T-helper 2 cell (primary cell): ENCODE measurements around the gene CFAP90.
A peak's percentile ranks its signal among the peaks of the same experiment; 100 is the strongest.

Experiments
- DNase-seq, 5 experiments: peaks; one replicate each; pipeline versions ENCODE4 v3.0.0 to v3.0.0-alpha.2; 2012 to 2022

Gene CFAP90

DNA sequence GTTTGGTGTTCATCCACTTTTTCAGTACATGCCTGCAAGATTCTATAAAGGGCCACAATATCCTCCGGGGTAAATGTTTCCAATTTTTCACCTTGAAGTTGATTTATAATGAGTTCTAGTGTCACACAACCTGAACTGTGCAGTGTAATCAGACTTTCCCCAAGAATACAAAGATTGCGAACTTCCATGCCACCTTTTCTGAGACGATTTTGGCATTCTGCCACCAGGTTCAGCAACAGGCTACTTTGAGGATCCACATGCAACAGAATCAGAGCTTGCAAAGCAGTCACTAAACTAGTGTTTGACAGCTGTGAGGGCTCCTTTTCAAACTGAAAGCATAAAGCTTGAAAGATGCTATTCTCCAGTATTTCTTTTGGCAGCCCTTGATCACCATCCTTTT lies 16.3 kb upstream of the CFAP90 start:
- DNase-seq = no peak

DNA sequence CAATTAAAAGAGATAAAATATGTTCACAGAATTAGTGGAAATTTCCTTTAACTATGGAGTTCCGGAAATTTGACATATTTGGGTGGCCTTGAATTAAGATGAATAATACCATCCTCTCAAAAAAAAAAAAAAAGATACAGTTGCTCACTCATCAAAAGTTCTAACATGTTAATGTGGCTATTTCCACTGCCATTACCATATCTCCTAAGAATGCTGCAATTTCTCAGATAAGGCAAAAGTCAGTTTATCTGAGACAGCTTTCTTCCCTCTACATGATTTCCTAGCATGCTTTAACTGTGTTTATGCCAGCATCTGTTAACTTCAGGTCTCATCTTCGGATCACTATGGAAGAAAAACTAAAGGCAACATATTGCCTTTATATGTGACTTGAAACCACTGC lies 15.3 kb upstream of the CFAP90 start:
- no peak for DNase-seq

DNA sequence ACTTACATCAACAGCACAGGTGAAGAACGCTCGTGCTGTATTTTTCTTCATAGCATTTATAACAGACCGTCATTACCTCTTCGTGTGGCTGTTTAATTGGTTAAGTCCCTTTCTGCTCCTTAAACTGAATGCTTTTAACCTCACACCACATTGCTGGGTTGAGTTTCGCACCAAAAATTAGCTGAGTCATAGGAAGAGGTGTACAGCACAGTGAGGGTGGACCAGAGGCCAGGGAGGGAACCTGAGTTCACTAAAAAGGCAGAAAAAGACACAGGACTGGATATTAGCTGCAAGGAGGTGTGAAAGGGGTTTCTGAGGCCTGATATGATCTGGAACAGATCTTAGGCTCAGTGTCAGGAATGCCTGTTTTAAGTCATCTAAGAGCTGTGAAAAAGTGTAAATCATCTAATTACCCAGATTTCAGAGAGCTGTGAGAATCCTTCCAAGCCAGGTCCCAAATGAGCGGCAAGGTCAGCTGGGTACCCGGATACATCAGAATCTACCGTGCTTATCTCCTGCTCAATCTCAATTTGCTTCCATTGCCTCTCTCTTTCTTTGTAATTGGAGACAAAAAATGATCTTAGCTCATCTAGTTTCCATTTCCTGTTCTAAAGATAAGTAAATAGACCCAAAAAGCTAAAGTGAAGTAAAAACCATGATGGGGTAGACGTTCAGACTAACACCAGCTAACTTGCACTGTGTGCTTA lies 7.1 kb upstream of the CFAP90 start:
- DNase-seq = peak in 1 of 5 experiments; percentile 91

DNA sequence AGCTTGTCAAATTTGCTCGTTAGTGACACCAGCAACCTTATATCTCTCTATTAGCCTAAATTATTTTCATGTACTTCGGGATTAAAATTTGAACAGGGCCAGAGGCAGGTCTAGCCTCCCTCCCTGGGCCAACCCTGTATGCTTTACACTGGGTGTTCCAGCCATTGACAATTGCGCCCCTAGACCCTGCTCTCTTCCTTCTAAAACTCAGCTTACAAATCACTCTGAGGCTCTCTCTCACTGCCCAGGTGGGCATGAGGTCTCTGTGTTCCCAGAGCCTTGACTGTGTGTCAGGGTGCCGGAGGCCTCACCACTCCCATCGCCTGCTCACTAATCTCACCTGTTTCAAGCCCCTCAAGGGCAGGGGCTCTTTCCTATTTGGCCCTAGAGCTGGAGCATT lies 6.4 kb upstream of the CFAP90 start:
- no peak for DNase-seq

DNA sequence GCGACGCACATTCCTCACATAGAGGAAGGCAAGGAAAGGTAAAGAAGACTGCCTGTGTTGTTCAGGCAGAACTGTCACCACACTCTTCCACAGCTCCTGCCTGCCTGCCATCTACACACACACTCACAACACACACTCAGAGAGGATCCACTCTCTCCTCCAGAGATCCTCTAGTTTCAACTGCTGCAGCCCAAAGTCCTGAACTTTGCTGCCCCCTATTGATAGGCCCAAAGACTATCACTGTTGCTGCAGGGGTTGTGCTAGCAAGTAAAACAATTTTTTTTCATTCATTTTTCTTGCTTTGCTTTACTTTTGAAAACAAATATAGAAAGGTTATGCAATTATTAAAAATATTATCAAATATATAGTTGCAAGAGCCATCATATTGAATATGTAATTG lies 5.9 kb upstream of the CFAP90 start:
- DNase-seq = peak in 1 of 5 experiments; percentile 85

DNA sequence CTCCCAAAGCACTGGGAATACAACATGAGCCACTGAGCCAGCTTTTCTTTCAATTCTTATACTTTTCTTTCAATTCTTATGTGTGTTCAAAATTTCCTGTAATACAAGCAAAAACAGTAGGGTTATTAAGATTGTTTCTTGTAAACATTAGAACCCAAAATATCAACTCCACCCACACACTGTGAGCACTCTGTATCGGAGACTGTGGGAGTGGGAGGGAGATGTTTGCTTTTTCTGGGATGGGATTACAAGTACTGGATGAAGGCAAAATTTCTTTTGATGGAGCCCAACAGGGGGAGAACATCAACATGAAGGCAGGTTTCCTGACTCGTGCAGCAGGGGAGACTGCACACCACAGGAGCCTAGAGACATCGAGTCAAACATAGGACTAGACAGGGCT lies 4.7 kb upstream of the CFAP90 start:
- no peak for DNase-seq

DNA sequence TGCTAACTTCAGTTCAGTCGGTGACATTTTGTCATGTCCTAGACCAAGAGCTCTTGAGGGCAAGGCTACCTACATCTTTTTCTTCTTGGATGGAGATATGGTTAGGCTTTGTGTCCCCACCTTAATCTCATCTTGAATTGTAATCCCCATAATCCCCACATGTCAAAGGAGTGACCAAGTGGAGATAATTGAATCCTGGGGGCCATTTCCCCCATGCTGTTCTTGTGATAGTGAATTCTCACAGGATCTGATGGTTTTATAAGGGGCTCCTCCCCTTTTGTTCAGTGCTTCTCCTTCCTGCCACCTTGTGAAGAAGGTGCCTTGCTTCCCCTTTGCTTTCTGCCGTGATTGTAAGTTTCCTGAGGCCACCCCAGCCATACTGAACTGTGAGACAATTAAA lies 2.1 kb upstream of the CFAP90 start:
- no peak for DNase-seq

DNA sequence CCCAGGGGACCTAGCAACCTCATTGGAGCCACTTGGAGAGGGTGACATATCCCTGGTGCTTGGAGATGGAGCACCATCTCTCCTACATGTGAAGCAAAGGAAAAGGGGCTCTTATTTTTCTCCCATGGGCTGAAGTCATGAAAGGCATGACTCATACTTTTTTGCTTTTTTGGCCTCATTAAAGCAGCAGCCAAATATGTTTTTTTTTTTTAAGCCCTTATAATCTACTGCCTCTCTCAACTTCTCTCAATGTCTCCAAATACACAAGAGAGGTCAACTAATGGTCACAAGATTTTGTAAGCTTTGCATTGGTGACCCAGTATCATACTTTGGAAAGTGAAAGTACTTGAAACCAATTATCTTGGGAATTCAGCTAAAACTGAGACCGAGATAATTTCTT lies 1.6 kb upstream of the CFAP90 start:
- DNase-seq = no peak

DNA sequence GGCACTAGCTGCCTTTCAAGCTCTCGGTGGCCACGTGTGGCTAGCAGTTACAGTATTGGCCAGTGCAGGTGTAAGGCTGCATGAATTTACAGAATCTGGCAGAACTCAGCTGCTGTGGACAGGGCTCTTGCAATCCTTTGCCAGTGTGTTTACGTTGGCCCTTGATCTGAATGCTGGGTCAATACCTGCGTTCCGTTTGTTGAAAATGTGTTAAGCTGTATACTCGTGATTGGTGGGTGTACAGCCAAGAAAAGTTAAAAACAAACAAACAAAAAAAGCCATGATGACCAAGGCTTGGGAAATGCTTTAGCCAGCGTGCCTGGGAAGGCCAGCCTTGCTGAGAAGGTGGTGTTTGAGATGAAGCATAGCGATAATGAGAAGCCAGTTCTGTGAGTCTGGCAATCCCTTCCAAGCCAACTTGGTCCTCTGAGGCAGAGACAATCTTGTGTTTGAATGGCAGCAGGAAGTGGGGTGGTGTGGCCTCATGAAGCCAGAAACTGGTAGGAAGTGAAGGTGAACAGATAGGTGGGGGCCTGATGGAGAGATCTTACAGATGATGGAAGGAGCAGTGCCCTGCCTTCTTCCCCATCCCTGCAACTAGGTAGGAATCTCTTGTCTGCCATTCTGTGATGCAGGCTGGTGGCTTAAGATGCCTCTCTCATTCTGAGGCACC lies 820 bp upstream of the CFAP90 start:
- DNase-seq = peak in 1 of 5 experiments; percentile 48

DNA sequence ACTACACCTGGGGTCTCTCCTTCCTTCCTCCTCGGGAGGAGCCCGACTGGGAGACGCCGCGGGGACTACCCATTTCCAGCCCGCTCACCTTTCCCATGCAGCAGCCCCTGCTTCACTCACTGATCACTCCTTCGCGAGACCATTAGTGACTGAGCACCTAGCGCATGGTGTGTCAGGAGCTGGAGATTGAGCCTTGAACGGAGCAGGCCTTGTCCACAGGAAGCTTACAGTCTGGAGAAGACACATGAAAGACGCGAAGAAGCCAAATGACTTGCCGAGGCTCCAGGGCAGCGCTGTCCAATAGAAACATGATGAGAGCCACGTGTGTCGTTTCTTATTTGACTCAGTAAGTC lies 283 bp upstream of the CFAP90 start:
- no peak for DNase-seq

DNA sequence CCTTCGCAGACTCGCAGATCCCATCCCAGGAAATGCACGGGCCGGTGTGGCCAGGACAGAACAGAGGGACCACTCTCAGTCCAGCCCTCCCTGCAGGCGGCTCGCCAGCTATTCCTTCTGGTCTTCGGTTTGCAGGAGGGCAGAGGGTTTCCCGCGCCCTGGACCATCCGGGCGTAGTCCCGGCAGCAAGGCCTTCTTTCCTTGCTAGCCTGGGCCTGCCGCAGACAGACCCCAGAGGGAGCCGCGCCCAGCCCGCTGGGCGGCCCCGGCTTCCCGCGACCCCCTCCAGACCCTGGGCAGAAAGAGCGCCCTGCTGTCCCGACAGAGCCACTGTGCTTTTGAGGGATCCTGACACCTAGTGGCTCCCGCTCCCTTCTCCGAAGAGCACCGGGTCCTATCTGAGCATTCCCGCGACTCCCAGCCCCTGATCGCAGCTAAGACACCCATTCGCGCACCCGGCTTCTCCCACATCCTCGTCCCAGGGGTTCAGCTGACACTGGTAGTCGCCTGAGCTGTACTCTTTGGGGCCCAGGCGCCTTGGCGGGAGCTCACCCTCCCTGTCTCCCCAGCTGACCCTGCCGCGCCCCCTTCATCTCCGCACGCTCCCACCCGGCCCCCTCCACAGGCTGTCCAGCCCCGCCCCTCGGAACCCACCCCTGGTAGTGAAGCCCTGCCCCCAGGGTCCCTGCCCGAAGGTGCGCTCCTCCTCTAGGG lies 1.1 kb downstream of the CFAP90 start:
- no peak for DNase-seq

DNA sequence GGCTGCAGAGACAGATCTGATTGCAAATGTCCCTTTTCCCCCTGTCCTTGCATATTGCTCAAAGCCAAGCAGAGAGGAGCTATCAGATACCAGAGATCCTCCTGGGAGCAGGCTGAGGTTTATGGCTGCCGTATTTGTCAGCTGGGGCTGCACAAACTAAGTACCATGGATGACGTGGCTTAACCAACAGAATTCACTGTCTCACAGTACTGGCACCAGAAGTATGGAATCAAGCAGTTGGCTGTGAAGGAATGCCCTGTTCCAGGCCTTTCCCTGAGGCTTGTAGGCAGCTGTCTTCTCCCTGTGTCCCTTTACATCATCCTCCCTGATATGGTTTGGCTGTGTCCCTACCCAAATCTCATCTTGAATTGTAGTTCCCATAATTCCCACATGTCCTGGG lies 2.6 kb downstream of the CFAP90 start:
- DNase-seq = no peak

DNA sequence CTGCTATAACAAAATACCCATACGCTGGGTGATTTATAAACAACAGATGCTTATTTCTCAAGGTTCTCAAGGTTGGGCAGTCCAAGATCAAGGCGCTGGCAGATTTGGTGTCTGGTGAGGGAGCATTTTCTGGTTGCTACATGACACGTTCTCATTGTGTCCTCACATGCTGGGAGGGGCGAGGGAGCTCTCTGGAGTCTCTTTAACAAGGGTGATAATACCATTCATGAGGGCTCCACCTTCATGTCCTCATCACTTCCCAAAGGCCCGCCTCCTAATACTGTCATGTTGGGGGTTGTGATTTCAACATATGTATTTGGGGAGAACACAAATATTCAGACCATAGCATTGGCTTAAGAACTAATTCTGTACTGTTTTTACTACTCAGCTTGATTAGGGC lies 4.6 kb downstream of the CFAP90 start:
- no peak for DNase-seq

DNA sequence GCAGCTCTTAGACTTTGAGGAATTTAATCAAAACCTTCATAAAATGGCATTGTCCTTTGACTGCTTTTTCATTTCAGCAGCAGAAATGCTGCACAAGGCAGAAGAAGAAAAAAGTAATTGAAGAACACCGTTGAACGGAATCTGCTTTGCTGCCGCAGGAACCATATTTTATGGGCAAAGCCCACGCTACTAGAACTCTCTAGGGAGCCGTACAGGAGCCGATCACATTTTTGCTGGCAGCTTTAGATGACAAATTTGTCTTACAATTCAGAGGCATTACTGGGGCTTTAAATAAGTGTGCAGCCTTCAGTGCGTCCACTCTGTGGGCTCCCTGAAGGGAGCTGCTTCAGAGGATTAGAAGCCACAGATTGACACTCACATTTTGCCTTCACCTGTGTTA lies 5.4 kb downstream of the CFAP90 start:
- DNase-seq = no peak

DNA sequence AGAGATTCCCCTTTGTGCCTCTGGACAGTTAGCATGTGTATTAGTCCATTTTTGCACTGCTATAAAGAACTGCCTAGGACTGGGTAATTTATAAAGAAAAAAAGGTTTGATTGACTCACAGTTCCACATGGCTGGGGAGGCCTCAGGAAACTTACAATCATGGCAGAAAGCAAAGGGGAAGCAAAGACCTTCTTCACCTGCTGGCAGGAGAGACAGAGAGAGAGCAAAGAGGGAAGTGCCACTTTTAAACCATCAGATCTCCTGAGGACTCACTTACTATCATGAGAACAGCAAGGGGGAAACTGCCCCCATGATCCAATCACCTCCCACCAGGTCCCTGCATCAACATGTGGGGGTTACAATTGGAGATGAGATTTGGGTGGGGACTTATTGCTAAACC lies 6.0 kb downstream of the CFAP90 start:
- no peak for DNase-seq

DNA sequence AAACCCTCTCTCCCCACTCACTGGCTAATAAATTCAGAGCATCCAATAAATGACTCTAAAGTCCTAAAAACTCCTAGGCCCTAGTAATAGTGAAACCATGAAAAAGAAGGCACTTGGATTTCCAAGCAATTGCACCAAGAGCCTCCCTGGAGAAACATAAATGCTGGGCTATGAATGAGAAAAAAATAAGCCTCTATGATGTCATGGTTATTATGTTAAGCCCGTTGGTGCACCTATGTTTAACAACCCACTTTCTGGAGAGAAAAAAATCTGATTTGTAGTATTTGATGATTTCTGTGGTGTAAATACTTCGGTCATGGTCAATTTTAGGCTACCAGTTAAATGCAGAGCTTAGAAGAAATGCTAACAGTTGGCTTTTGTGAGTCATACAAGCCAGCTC lies 8.4 kb downstream of the CFAP90 start:
- no peak for DNase-seq

DNA sequence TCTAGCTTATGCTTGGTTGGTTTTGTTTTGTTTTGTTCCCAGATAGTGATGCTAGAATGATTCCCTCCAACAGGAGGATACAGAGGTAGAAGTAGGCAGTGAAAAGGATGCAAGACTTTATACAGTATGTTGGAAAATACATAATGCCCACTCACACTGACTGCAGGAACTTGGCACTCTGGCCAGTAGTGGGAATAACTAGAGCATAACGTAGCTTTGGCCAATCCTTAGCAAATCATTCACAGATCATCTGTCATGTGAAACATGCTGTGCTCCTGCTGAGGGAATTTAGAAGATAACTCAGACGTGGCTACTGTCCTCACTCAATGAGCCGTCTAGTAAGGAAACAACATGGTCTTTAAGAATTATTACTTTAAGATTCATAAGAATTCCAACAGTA lies 13.5 kb downstream of the CFAP90 start:
- no peak for DNase-seq

DNA sequence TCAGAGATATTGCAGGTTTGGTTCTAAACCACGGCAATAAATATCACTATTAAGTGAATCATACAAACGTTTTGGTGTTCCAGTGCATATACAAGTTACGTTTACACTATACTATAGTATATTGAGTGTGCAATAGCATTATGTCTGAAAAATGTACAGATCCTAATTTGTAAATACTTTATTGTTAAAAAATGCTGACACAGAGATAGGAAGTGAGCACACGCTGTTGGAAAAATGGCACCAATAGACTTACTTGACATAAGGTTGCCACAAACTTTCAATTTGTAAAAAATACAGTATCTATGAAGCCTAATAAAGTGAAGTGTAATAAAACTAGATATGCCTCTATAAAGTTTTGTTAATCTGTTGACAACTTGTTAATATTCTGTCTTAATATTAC lies 16.0 kb downstream of the CFAP90 start:
- DNase-seq = no peak

DNA sequence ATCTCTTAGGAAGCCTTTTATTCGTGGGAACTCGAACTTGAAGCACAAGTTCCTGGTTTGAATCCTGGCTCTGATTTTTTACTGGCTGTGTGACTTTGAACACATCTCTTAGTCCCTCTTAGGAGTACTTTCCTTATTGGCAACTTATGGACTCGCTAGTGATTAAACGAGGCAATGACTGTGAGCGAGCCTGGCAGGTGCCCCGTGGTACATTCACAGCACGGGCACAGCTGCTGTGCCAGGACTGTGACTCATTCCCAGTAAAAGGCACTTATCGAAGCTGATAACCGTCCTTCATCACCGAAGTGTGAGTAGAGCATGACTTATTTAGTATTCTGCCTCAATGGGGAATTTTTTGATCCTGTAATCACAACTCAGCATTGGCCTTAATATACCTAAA lies 22.7 kb downstream of the CFAP90 start:
- DNase-seq = no peak

DNA sequence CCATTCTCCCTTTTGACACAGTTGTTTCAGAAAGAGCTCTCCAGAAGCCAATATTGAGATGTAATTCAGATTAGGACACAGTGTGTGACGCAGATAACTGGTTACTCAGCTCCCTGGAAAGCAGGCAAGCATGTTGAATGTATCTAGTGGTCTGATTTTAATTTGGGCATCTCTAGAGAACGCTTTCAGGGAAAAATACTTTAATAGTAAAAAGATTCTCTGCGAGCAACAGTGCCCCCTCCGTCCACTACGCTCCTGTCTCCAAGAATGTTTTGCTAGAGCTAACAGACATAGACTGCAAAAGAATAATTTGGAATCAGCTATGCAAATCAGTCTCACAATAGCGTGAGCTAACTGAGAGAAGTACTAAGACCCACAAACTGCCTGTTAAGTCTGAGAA lies 23.3 kb downstream of the CFAP90 start:
- no peak for DNase-seq

DNA sequence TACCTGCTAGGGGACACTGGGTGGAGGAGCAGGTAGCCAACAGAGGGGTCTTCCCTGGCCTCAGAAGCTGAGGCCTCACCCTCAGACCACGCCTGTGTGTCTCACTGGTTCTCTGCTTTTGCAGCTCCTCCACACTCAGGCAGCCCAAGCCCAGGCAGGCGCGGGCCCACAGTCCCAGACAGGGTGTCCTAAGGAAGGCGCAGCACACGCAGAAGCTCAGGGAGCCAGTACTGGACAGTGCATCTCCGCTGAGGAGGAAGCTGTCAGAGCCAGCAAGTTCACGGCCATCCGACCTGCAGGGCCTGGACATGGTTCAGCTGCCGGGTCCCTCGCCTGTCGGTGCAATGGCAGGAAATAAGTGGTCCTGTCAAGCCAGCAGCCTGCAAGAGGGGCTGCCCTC lies 25.3 kb downstream of the CFAP90 start:
- DNase-seq = no peak

DNA sequence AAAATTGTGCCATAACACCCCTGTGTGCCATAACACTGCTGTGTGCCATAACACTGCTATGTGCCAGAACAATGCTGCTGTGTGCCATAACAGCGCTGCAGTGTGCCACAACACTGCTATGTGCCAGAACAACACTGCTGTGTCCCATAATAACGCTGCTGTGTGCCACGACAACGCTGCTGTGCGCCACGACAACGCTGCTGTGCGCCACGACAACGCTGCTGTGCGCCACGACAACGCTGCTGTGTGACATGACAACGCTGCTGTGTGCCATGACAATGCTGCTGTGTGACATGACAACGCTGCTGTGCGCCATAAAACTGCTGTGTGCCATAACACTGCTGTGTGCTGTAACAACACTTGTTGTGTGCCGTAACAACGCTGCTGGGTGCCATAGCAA lies 25.9 kb downstream of the CFAP90 start:
- DNase-seq = no peak

DNA sequence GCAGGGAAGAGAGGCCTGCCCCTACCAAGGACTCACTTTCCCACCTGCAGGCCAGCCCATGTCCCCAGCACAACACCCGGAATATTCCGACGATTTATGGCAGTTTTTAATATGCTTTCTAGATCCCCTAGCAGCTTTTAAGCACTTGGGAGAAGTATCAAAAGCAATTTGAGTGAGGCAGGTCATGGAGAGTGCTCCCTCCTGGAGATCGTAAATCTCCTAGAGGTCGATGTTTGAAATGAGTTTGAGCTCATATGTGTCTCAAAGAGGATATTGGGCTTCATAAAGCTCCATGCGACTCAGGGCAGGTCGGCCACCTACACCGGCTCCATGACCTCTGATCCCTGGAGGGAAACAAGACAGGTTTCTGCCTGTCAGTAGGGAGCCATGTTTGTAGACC lies 27.3 kb downstream of the CFAP90 start:
- no peak for DNase-seq

DNA sequence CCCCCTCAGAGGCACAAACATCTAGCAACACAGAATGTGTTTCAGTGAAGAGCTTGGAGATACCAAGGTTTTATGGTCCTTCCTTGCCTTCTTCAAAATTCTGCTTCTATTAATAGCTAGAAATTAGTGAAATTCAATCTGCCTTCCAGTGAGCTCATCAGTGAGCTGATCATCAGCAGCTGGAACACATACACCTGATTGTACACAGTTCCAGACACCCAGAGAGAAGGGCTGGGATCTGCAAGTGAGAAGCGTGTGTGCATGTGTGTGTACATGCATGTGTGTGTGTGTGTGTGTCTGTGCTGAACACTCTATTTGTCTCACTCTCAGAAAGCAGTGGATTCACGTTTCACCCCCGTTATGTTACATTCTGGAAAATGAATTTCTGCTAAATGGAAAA lies 28.5 kb downstream of the CFAP90 start:
- DNase-seq = no peak
